GM12878 (cell line): ENCODE data around the gene FKBP9. TPM values are rescaled to one million over a fixed set of nuclear protein-coding genes. Genes with fewer than 3 reads are reported as not detected.

Experiments used
- BMI1 ChIP-seq: fragments of 450-650 bp; IDR thresholded peaks from 2 replicates; pipeline ENCODE4 v1.6.1; 2016; ENCODE audit warnings: mild to moderate bottlenecking, moderate library complexity, borderline replicate concordance
- CEBPB ChIP-seq, 2 experiments: fragments of 150-350 bp in 1 of 2; IDR thresholded peaks; 2 replicates each; pipeline ENCODE4 v1.6.1; 2012 to 2014; ENCODE audit warnings: low read depth in 2 of 2, low read length in 2 of 2, borderline replicate concordance in 1 of 2, inconsistent platforms in 1 of 2
- CHD4 ChIP-seq: fragments of 200-600 bp; sonication (generic); IDR thresholded peaks from 2 replicates; pipeline ENCODE4 v1.6.1; 2016; ENCODE audit warnings: mild to moderate bottlenecking
- CREB1 ChIP-seq: IDR thresholded peaks from 2 replicates; pipeline ENCODE4 v1.6.1; 2012; ENCODE audit warnings: low read depth, mild to moderate bottlenecking, inconsistent platforms
- CREM ChIP-seq: IDR thresholded peaks from 2 replicates; pipeline ENCODE4 v1.6.1; 2014; ENCODE audit warnings: antibody characterized with exemption, low read depth
- HDAC6 ChIP-seq: fragments of 200-600 bp; sonication (generic); IDR thresholded peaks from one replicate; pipeline ENCODE4 v1.8.0; 2017; ENCODE audit warnings: antibody characterized with exemption; ENCODE audit not compliant: unreplicated experiment
- IKZF1 ChIP-seq: fragments of 450-650 bp; conservative IDR thresholded peaks from 2 replicates; pipeline ENCODE4 v1.6.1; 2017; ENCODE audit warnings: antibody characterized with exemption, mild to moderate bottlenecking
- MEF2B ChIP-seq: fragments of 450-650 bp; IDR thresholded peaks from 2 replicates; pipeline ENCODE4 v1.6.1; 2018; ENCODE audit warnings: mild to moderate bottlenecking, moderate library complexity; ENCODE audit not compliant: partially characterized antibody, poor library complexity, severe bottlenecking
- MXI1 ChIP-seq: fragments of 150-350 bp; IDR thresholded peaks from 2 replicates; pipeline ENCODE4 v1.6.1; 2011; ENCODE audit warnings: low read depth, mild to moderate bottlenecking, inconsistent platforms, low read length, improper control_type of control experiment
- NFIC ChIP-seq: IDR thresholded peaks from 2 replicates; pipeline ENCODE4 v1.6.1; 2012; ENCODE audit warnings: low read depth, mild to moderate bottlenecking, inconsistent platforms, low read length, moderate library complexity
- PAX5 ChIP-seq: IDR thresholded peaks from 2 replicates; pipeline ENCODE4 v1.6.1; 2011; ENCODE audit warnings: low read depth, low read length, borderline replicate concordance
- POLR2A ChIP-seq: IDR thresholded peaks from 2 replicates; pipeline ENCODE4 v1.6.1; 2011; ENCODE audit warnings: low read depth, mild to moderate bottlenecking, low read length
- POLR2AphosphoS2 ChIP-seq: IDR thresholded peaks from 2 replicates; pipeline ENCODE4 v1.6.1; 2011; ENCODE audit warnings: low read depth, mild to moderate bottlenecking, low read length, improper control_type of control experiment, moderate library complexity
- RUNX3 ChIP-seq: IDR thresholded peaks from 2 replicates; pipeline ENCODE4 v1.6.1; 2012; ENCODE audit warnings: low read length, inconsistent platforms
- SMAD1 ChIP-seq: fragments of 450-650 bp; IDR thresholded peaks from 2 replicates; pipeline ENCODE4 v1.6.1; 2018; ENCODE audit warnings: mild to moderate bottlenecking, low read depth; ENCODE audit not compliant: partially characterized antibody
- SRF ChIP-seq, 2 experiments: IDR thresholded peaks; 2 replicates each; pipeline ENCODE4 v1.6.1; 2011; ENCODE audit warnings: low read depth in 2 of 2, low read length in 2 of 2, mild to moderate bottlenecking in 1 of 2, moderate library complexity in 1 of 2
- SUZ12 ChIP-seq: fragments of 200-600 bp; sonication (generic); IDR thresholded peaks from one replicate; pipeline ENCODE4 v1.6.1; 2018; ENCODE audit warnings: antibody characterized with exemption, mild to moderate bottlenecking; ENCODE audit not compliant: unreplicated experiment
- TAF1 ChIP-seq: IDR thresholded peaks from 2 replicates; pipeline ENCODE4 v1.6.1; 2011; ENCODE audit warnings: mild to moderate bottlenecking, low read depth, low read length, borderline replicate concordance
- YY1 ChIP-seq: IDR thresholded peaks from 2 replicates; pipeline ENCODE4 v1.6.1; 2011; ENCODE audit warnings: low read depth, mild to moderate bottlenecking, low read length
- ZBED1 ChIP-seq: IDR thresholded peaks from 2 replicates; pipeline ENCODE4 v1.6.1; 2016; ENCODE audit warnings: borderline replicate concordance
- ZNF24 ChIP-seq: fragments of 450-650 bp; IDR thresholded peaks from 2 replicates; pipeline ENCODE4 v1.6.1; 2017; ENCODE audit warnings: antibody characterized with exemption, mild to moderate bottlenecking
- ZNF622 ChIP-seq: fragments of 450-650 bp; IDR thresholded peaks from 2 replicates; pipeline ENCODE4 v1.6.1; 2017; ENCODE audit warnings: mild to moderate bottlenecking, inconsistent platforms
- polyA plus RNA-seq, 11 experiments: library from polyadenylated mRNA; depleted of rRNA in 4 of 11; unstranded in 6 of 11; stranded (reverse) in 5 of 11; fragments of >200 nt; fragmentation: Nextera tagmentation in 4 of 11; fragmentation: Illumina TruSeq in 1 of 11; extraction: Ambion mirVana in 4 of 11; extraction: Trizol in 1 of 11; gene quantifications; 1 replicate in 1 of 11; 2 replicates in 10 of 11; pipeline versions ENCODE4 v1.2.1 to v1.2.3, GENCODE V29; 2011 to 2016; ENCODE audit warnings: inconsistent platforms in 2 of 11, missing spikeins in 2 of 11, low read depth in 1 of 11
- total RNA-seq, 4 experiments: library from RNA; depleted of rRNA in 3 of 4; stranded (reverse); fragments of >200 nt in 3 of 4; fragmentation: Illumina TruSeq in 1 of 4; extraction: Trizol in 1 of 4; gene quantifications; 2 replicates each; pipeline versions ENCODE4 v1.2.1 to v1.2.3, GENCODE V29; 2013 to 2021
- TF ChIP-seq, protein P1 (sequence below): IDR thresholded peaks from 2 replicates; pipeline ENCODE4 v1.6.1; 2012; ENCODE audit warnings: low read depth, low read length, improper control_type of control experiment
- TF ChIP-seq, protein P2 (sequence below): fragments of 450-650 bp; IDR thresholded peaks from 2 replicates; pipeline ENCODE4 v1.6.1; 2017; ENCODE audit warnings: low read depth, mild to moderate bottlenecking, moderate library complexity
- TF ChIP-seq, protein P3 (sequence below): fragments of 450-650 bp; formaldehyde crosslinking; IDR thresholded peaks from 2 replicates; pipeline ENCODE4 v1.4.0; 2020; ENCODE audit warnings: mild to moderate bottlenecking, moderate library complexity
- TF ChIP-seq, protein P4 (sequence below): IDR thresholded peaks from 2 replicates; pipeline ENCODE4 v1.6.1; 2011; ENCODE audit warnings: low read depth, mild to moderate bottlenecking, low read length, moderate library complexity, borderline replicate concordance; ENCODE audit errors: extremely low read depth

FKBP9 gene
- total and polyA plus RNA-seq, 10 of the 15 experiments (the other 5 are each of a cell fraction or from before 2014, with no cell fraction given) = 0.04 to 6.6 (median 2.6) TPM

DNA sequence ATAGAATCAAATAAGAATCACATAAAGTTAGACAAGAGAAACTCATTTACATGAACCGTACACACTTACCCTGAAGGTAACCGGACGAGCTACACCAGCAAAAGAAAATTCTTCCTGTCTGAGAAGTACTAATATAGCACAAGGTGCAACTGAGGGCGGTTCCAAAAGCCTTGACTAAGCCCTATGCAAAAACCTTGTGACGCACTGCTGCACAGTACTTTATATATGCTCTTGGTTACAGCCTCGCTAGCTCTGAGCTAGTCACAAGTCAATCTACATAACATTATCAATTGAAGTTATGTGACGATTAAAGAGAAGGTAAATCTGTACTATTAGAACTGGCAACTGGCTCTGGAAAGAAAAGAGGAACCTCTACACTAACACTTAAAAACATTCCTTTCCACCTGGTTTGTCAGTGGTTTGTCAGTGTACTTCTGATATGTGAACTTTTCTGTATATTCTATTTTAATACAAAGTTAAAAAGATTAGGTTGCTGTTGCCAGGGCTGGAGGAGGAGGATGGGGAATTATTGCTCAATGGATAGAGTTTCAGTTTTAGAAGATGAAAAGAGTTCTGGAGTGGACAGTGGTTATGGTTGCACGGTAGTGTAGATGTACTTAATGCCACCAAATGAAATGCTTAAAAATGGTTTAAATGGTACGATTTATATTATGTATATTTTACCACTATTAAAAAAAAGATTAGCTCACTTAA is 83.7 kb downstream of the FKBP9 start (continued):
- TF ChIP-seq POLR2AphosphoS2 (peak; percentile 55; the same call in 1 of the 2 replicates), CREB1 (peak; percentile 74), CEBPB (IDR thresholded peaks at IDR 0.05; ENCODE audit: borderline replicate concordance in 1 of 2, low read depth in 2 of 2, low read length in 2 of 2) (no peak), RUNX3 (peak; percentile 17; the same call in 1 of the 2 replicates), BMI1 (no peak), HDAC6 (peak; percentile 75), TAF1 (peak; percentile 72; the same call in 1 of the 2 replicates), MXI1 (peak; percentile 43; the same call in 1 of the 2 replicates), CREM (peak; percentile 66), ZBED1 (0 out of 2 replicates have a peak, but pooled peaks have one; percentile 15), PAX5 (peak; percentile 61; the same call in 1 of the 2 replicates), SMAD1 (no peak), ZNF24 (peak; percentile 70), NFIC (peak; percentile 22; the same call in 1 of the 2 replicates), SRF (IDR thresholded peaks at IDR 0.05; ENCODE audit: low read depth in 2 of 2, low read length in 2 of 2) (0 out of 4 replicates have a peak, but pooled peaks of 1 of the 2 experiments have one; percentile 6), MEF2B (peak; percentile 29), SUZ12 (no peak), POLR2A (peak; percentile 88), YY1 (no peak), IKZF1 (no peak), CHD4 (no peak), ZNF622 (no peak)
- TF ChIP-seq, protein P1, sequence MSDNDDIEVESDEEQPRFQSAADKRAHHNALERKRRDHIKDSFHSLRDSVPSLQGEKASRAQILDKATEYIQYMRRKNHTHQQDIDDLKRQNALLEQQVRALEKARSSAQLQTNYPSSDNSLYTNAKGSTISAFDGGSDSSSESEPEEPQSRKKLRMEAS = no peak
- TF ChIP-seq, protein P2, sequence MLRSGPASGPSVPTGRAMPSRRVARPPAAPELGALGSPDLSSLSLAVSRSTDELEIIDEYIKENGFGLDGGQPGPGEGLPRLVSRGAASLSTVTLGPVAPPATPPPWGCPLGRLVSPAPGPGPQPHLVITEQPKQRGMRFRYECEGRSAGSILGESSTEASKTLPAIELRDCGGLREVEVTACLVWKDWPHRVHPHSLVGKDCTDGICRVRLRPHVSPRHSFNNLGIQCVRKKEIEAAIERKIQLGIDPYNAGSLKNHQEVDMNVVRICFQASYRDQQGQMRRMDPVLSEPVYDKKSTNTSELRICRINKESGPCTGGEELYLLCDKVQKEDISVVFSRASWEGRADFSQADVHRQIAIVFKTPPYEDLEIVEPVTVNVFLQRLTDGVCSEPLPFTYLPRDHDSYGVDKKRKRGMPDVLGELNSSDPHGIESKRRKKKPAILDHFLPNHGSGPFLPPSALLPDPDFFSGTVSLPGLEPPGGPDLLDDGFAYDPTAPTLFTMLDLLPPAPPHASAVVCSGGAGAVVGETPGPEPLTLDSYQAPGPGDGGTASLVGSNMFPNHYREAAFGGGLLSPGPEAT = 0 out of 2 replicates have a peak, but pooled peaks have one; percentile 12
- TF ChIP-seq, protein P3, sequence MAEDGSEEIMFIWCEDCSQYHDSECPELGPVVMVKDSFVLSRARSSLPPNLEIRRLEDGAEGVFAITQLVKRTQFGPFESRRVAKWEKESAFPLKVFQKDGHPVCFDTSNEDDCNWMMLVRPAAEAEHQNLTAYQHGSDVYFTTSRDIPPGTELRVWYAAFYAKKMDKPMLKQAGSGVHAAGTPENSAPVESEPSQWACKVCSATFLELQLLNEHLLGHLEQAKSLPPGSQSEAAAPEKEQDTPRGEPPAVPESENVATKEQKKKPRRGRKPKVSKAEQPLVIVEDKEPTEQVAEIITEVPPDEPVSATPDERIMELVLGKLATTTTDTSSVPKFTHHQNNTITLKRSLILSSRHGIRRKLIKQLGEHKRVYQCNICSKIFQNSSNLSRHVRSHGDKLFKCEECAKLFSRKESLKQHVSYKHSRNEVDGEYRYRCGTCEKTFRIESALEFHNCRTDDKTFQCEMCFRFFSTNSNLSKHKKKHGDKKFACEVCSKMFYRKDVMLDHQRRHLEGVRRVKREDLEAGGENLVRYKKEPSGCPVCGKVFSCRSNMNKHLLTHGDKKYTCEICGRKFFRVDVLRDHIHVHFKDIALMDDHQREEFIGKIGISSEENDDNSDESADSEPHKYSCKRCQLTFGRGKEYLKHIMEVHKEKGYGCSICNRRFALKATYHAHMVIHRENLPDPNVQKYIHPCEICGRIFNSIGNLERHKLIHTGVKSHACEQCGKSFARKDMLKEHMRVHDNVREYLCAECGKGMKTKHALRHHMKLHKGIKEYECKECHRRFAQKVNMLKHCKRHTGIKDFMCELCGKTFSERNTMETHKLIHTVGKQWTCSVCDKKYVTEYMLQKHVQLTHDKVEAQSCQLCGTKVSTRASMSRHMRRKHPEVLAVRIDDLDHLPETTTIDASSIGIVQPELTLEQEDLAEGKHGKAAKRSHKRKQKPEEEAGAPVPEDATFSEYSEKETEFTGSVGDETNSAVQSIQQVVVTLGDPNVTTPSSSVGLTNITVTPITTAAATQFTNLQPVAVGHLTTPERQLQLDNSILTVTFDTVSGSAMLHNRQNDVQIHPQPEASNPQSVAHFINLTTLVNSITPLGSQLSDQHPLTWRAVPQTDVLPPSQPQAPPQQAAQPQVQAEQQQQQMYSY = no peak
- TF ChIP-seq, protein P4, sequence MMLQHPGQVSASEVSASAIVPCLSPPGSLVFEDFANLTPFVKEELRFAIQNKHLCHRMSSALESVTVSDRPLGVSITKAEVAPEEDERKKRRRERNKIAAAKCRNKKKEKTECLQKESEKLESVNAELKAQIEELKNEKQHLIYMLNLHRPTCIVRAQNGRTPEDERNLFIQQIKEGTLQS = no peak
